ENCODE results near the gene CTCFL.

- no peak for TF ChIP-seq TAF1 (IDR thresholded peaks at IDR 0.05; ENCODE audit: low read depth)
- no peak for TF ChIP-seq EP300 (IDR thresholded peaks at IDR 0.05; ENCODE audit: borderline replicate concordance)
- TF ChIP-seq NFIC (IDR thresholded peaks at IDR 0.05), result no peak
- no peak for TF ChIP-seq FOXM1 (IDR thresholded peaks at IDR 0.05; ENCODE audit: borderline replicate concordance, low read depth)
- no peak for TF ChIP-seq REST (IDR thresholded peaks at IDR 0.05; ENCODE audit: low read depth)
- TF ChIP-seq RAD21 (IDR thresholded peaks at IDR 0.05; ENCODE audit: low read depth), result no peak
- TF ChIP-seq YY1 (IDR thresholded peaks at IDR 0.05; ENCODE audit: low read depth), result no peak
- no peak for TF ChIP-seq MAX (IDR thresholded peaks at IDR 0.05)
- TF ChIP-seq USF1 (IDR thresholded peaks at IDR 0.05), result no peak
- TF ChIP-seq EGR1 (IDR thresholded peaks at IDR 0.05), result no peak
These were observed 22.6 kb downstream of the CTCFL start for GRCh38 chr20:57502336-57502700.
